Vagina (tissue), 2 donors: ENCODE measurements around the gene SMAGP.

ENCODE experiments used
- POLR2A ChIP-seq, 2 donors: fragments of 450-650 bp; IDR thresholded peaks; one replicate each; pipeline ENCODE4 v1.6.1; 2017; ENCODE audit warnings: antibody characterized with exemption in 2 of 2, mild to moderate bottlenecking in 2 of 2, moderate library complexity in 2 of 2
- POLR2AphosphoS5 ChIP-seq, 2 donors: sonication (generic); formaldehyde crosslinking; IDR thresholded peaks; one replicate each; pipeline ENCODE4 v1.9.0; 2017; ENCODE audit warnings: antibody characterized with exemption in 2 of 2, mild to moderate bottlenecking in 2 of 2, low read depth in 1 of 2; ENCODE audit not compliant: insufficient read depth in 1 of 2

DNA sequence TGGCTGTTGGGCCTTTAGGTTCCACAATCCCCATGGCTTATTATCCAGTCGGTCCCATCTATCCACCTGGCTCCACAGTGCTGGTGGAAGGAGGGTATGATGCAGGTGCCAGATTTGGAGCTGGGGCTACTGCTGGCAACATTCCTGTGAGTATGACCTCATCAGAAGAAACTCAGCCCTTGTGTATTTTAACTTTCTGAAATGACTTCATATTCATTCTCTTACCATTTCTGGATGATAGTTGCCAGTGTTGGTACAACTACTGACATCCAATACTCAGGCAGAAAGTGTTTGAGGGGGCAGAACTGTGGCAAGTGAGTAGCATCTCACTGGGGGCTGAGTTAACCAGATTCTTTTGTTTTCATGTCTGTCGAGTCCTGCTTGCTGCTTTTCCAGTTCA is 29.2 kb downstream of the SMAGP start:
- TF ChIP-seq POLR2AphosphoS5 (IDR thresholded peaks at IDR 0.05; ENCODE audit: insufficient read depth in 1 of 2, low read depth in 1 of 2) (no peak), POLR2A (IDR thresholded peaks at IDR 0.05) (no peak)
